ENCODE data around the gene MAP3K8.

MAP3K8 gene

GRCh38 chr10:30481603-30482002 lies 47.6 kb downstream of the MAP3K8 start:
- DNase-seq, result no peak
- intact Hi-C loops (cut with DNase I), result no loop called here

GRCh38 chr10:30488316-30488715 lies 54.3 kb downstream of the MAP3K8 start:
- intact Hi-C loops (cut with DNase I), result no loop called here
- DNase-seq, result no peak

- no peak for DNase-seq
- intact Hi-C loops (cut with DNase I), result no loop called here
Observed at GRCh38 chr10:30489346-30489745, 55.4 kb downstream of the MAP3K8 start.

GRCh38 chr10:30490289-30491000 lies 56.5 kb downstream of the MAP3K8 start:
- intact Hi-C loops (cut with DNase I), result no loop called here
- no peak for DNase-seq

- no peak for DNase-seq
- intact Hi-C loops (cut with DNase I), result no loop called here
Observed at GRCh38 chr10:30491204-30491915, 57.4 kb downstream of the MAP3K8 start.

- no peak for DNase-seq
- intact Hi-C loops (cut with DNase I), result no loop called here
Observed at GRCh38 chr10:30491916-30492515, 58.0 kb downstream of the MAP3K8 start.

GRCh38 chr10:30493609-30494530 lies 59.9 kb downstream of the MAP3K8 start:
- DNase-seq, result peak in 1 of 10 donors; percentile 21
- intact Hi-C loops (cut with DNase I), result no loop called here

GRCh38 chr10:30494558-30494957 lies 60.6 kb downstream of the MAP3K8 start:
- intact Hi-C loops (cut with DNase I), result no loop called here

GRCh38 chr10:30495687-30496086 lies 61.7 kb downstream of the MAP3K8 start:
- DNase-seq, result no peak
- intact Hi-C loops (cut with DNase I), result no loop called here

More at GRCh38 chr10:30494558-30494957, 60.6 kb downstream of the MAP3K8 start:
- DNase-seq, result no peak

- no peak for DNase-seq
- intact Hi-C loops (cut with DNase I), result no loop called here
Observed at GRCh38 chr10:30499816-30500215, 65.8 kb downstream of the MAP3K8 start.

- intact Hi-C loops (cut with DNase I), result no loop called here
Observed at GRCh38 chr10:30500534-30500933, 66.5 kb downstream of the MAP3K8 start.

GRCh38 chr10:30500963-30501504 lies 67.0 kb downstream of the MAP3K8 start:
- DNase-seq, result no peak

More at GRCh38 chr10:30500534-30500933, 66.5 kb downstream of the MAP3K8 start:
- DNase-seq, result no peak

GRCh38 chr10:30502266-30503060 lies 68.5 kb downstream of the MAP3K8 start:
- intact Hi-C loops (cut with DNase I), result no loop called here
- no peak for DNase-seq

More at GRCh38 chr10:30500963-30501504, 67.0 kb downstream of the MAP3K8 start:
- intact Hi-C loops (cut with DNase I), result no loop called here

- no peak for DNase-seq
- intact Hi-C loops (cut with DNase I), result no loop called here
Observed at GRCh38 chr10:30503700-30504266, 69.8 kb downstream of the MAP3K8 start.

GRCh38 chr10:30505543-30506298 lies 71.7 kb downstream of the MAP3K8 start:
- intact Hi-C loops (cut with DNase I), result no loop called here

GRCh38 chr10:30509508-30509907 lies 75.5 kb downstream of the MAP3K8 start:
- DNase-seq, result no peak
- intact Hi-C loops (cut with DNase I), result no loop called here

More at GRCh38 chr10:30505543-30506298, 71.7 kb downstream of the MAP3K8 start:
- no peak for DNase-seq

GRCh38 chr10:30510184-30510931 lies 76.4 kb downstream of the MAP3K8 start:
- intact Hi-C loops (cut with DNase I), result no loop called here
- DNase-seq, result no peak
